Neural cell (in vitro differentiated cells): Measurements from ENCODE around the gene GRIA2.

Source experiments
- CTCF ChIP-seq: fragments of 450-650 bp; IDR thresholded peaks from 2 replicates; pipeline ENCODE4 v1.5.1; 2014; ENCODE audit warnings: antibody characterized with exemption, mild to moderate bottlenecking, moderate library complexity; ENCODE audit not compliant: poor library complexity, severe bottlenecking
- EP300 ChIP-seq: fragments of 450-650 bp; conservative IDR thresholded peaks from 2 replicates; pipeline ENCODE4 v1.6.1; 2014; ENCODE audit warnings: antibody characterized with exemption, mild to moderate bottlenecking, moderate library complexity; ENCODE audit not compliant: poor library complexity, severe bottlenecking
- EZH2 ChIP-seq: fragments of 200-600, 300-800 bp; shearing (Covaris generic), sonication (generic); IDR thresholded peaks from 2 replicates; pipeline ENCODE4 v1.6.1; 2014; ENCODE audit warnings: antibody characterized with exemption, low read length, borderline replicate concordance, mild to moderate bottlenecking; ENCODE audit not compliant: insufficient read depth, poor library complexity, severe bottlenecking

- no peak for TF ChIP-seq EZH2
- no peak for TF ChIP-seq EP300
- no peak for TF ChIP-seq CTCF
Measured at GRCh38 chr4:157304769-157305168, 84.2 kb downstream of the GRIA2 start.
